Parietal lobe (tissue), 1 donor: ENCODE results near the gene SHISAL2B. TPM values are rescaled to one million over a fixed set of nuclear protein-coding genes. Genes with fewer than 3 reads are reported as not detected.

Experiments used
- total RNA-seq: library from RNA; depleted of rRNA; stranded (reverse); fragments of >200 nt; gene quantifications from one replicate; pipeline ENCODE4 v1.2.3, GENCODE V29; 2014

The SHISAL2B gene
- not detected for total RNA-seq

DNA sequence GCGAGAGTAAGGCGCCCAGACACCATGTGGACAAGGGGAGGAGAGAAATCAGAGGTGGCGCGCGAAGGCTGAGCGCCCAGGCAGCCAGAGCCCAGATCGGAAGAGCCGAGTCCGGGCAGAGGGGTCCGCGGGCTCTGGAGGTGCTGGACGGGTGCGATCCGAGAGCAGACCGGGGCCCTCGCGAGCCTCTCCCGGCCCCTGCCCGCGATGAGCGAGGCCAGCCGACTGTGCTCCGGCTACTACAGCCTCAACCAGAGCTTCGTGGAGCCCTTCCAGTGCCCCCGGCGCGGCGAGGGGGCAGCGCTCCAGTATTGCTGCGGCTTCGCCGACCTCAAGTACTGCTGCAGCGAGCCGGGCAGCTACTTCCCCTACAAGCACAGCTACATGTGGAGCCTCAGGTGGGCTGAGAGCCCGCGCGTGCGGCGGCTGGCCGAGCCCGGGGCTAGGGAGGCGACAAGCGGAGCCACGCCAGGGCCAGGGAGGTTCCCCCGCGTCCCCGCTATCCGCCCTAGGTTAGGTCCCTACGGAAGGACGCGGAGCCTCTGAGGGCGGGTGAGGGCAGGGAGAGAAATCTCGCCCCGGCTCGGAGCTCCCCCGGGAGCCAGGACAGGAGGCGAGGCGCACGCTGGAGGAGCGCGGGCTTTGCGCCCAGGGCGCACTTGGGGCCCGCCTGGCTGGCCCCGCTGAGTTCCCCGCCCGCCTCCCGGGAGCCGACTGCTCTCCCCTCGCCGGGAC lies at the start of gene SHISAL2B:
Gene SHISAL2B, plus strand, starts transcription at position 87 of the 735 bp plus-strand sequence. Its CDS starts 121 bp downstream, at position 208.

Other genes with a start within 250 kb of the SHISAL2B start
- gene RGS7BP, start 184.5 kb upstream of the SHISAL2B start, total RNA-seq = 26.0 TPM
- 23.2 TPM for gene SREK1IP1, start 78.2 kb downstream of the SHISAL2B start, total RNA-seq
- gene CWC27, start 78.4 kb downstream of the SHISAL2B start, total RNA-seq = 36.9 TPM